ENCODE measurements around the gene TMPRSS12. TPM values are rescaled to one million over a fixed set of nuclear protein-coding genes. Genes with fewer than 3 reads are reported as not detected.
A peak's percentile ranks its signal among the peaks of the same experiment; 100 is the strongest.

Gene TMPRSS12
- total and polyA plus RNA-seq, 2 donors from 2014 or later, result not detected

DNA sequence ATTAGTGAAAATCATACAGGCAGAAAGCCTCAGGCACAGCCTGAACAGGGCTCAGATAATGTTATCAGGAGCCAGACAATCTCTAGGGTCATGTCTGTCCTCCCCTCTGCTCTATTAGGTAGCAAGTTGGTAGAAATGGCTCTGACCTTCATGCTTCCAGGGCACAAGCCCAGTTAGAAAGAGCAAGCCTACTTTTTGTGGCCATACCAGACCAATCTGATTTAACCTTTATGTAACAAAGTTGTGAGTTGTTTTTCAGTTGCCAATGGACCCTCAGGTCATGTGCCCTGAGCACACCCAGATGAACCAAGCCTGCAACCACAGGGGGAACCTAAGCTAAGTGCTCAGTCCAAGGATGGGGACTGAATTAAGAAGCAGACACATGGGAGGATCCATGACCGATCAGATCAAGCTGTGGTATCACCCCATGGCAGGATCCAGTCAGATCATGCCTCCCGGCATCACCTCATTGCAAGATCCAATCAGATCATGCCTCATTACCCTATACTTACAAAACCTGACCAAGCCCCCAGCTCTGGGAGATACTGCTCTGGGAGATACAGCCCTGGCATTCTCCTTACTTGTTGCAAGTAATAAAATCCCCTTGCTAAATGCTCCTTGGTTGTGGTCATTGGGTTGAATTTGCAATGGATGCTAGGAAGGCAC, 90.9 kb downstream of the TMPRSS12 start:
- no peak for DNase-seq
- Histone ChIP-seq H3K36me3 (ENCODE audit: control insufficient read depth in 2 of 3, insufficient read depth in 3 of 3, low read length in 3 of 3) (peaks cover 0 to 8% (median 3%) of the 10 kb centered on the region in 3 donors), H3K4me1 (ENCODE audit: control insufficient read depth in 2 of 3, insufficient read depth in 2 of 3, low read depth in 1 of 3, low read length in 3 of 3) (peaks cover 0 to 25% (median 17%) of the 10 kb centered on the region in 3 donors), H3K27me3 (ENCODE audit: control insufficient read depth, insufficient read depth, low read length) (no peaks in the 10 kb centered on the region), H3K9me3 (ENCODE audit: control insufficient read depth in 2 of 3, insufficient read depth in 1 of 3, low read length in 3 of 3) (peaks cover 0 to 6% (median 2%) of the 10 kb centered on the region in 3 donors), H3K4me3 (ENCODE audit: low read length in 3 of 3) (no peak overlapping the region), H3K9ac (ENCODE audit: low read length in 3 of 3) (no peak overlapping the region), H3K27ac (ENCODE audit: low read depth in 2 of 2, low read length in 2 of 2) (peak overlapping the region; percentile 18 to 47)
- TF ChIP-seq, protein P1, sequence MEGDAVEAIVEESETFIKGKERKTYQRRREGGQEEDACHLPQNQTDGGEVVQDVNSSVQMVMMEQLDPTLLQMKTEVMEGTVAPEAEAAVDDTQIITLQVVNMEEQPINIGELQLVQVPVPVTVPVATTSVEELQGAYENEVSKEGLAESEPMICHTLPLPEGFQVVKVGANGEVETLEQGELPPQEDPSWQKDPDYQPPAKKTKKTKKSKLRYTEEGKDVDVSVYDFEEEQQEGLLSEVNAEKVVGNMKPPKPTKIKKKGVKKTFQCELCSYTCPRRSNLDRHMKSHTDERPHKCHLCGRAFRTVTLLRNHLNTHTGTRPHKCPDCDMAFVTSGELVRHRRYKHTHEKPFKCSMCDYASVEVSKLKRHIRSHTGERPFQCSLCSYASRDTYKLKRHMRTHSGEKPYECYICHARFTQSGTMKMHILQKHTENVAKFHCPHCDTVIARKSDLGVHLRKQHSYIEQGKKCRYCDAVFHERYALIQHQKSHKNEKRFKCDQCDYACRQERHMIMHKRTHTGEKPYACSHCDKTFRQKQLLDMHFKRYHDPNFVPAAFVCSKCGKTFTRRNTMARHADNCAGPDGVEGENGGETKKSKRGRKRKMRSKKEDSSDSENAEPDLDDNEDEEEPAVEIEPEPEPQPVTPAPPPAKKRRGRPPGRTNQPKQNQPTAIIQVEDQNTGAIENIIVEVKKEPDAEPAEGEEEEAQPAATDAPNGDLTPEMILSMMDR (IDR thresholded peaks at IDR 0.05; ENCODE audit: borderline replicate concordance, extremely low read depth, insufficient read depth), result no peak
- intact Hi-C loops (cut with DNase I), result no loop called here
- no peak for FAIRE-seq

DNA sequence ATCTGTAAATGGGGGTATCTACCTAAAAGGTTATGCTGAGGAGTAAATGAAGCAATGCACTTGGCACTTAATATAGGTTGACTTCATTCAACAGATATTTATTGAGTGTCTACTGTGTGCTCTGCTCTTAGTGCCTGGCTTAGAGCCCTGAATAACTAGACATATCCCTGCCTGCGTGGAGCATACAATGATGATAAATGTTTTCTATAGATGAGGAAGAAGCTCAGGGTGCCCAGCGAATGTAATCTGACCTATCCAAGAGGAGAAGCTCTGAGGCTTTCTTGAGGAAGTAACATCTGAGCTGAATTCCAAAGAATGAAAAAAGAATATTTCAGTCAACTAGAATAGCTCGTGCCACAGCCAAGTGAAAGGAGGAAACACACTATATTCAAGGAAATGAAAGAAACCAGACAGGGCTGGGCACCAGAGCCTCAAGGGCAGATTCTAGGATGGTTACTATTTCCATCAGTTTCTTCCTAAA, 91.7 kb downstream of the TMPRSS12 start:
- H3K36me3 ChIP-seq (ENCODE audit: control insufficient read depth in 2 of 3, insufficient read depth in 3 of 3, low read length in 3 of 3), result peaks cover 0 to 8% (median 3%) of the 10 kb centered on the region in 3 donors
- intact Hi-C loops (cut with DNase I), result no loop called here
- H3K9ac ChIP-seq (ENCODE audit: low read length in 3 of 3), result no peak overlapping the region
- no peak for FAIRE-seq
- H3K9me3 ChIP-seq (ENCODE audit: control insufficient read depth in 2 of 3, insufficient read depth in 1 of 3, low read length in 3 of 3), result peaks cover 0 to 6% (median 2%) of the 10 kb centered on the region in 3 donors
- TF ChIP-seq, protein P1 (IDR thresholded peaks at IDR 0.05; ENCODE audit: borderline replicate concordance, extremely low read depth, insufficient read depth), result no peak
- H3K27ac ChIP-seq (ENCODE audit: low read depth in 2 of 2, low read length in 2 of 2), result peak overlapping the region; percentile 27 to 56
- no peak for DNase-seq
- peaks cover 0 to 25% (median 14%) of the 10 kb centered on the region in 3 donors for H3K4me1 ChIP-seq (ENCODE audit: control insufficient read depth in 2 of 3, insufficient read depth in 2 of 3, low read depth in 1 of 3, low read length in 3 of 3)
- H3K4me3 ChIP-seq (ENCODE audit: low read length in 3 of 3), result peak overlapping the region in 2 of 3 donors; percentile 3 to 19
- H3K27me3 ChIP-seq (ENCODE audit: control insufficient read depth, insufficient read depth, low read length), result no peaks in the 10 kb centered on the region

DNA sequence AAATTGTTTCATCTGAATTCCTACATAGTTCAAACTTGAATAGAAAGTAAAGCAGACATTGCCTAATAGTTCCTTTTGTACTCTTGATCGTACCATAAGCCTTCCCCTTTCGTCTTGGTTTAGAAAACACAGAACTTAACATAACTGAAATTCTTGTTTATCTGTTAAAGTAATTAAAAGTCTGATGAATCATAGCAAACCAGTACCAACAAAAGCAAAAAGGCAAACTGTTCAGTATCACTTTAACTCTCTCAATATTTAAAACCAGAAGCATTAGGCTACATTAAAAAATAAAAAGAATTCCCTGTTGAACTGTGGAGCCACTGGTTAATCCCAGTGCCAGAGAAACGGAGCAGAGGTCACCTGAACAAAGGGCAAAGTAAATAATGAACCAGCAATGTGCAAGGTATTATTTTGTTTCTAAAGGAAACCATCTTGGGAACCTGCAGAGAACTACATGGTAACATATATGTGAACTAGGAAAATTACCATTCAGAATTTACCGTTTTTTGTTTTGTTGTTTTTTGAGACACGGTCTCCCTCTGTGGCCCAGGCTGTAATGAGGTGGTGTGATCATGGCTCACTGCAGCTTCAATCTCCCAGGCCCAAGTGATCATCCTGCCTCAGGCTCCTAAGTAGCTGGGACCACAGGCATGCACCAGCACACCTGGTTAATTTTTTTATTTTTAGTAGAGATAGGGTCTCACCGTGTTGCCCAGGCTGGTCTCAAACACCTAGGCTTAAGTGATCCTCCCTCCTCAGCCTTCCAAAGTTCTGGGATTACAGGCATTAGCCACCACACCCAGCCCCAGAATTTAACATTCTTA, 92.5 kb downstream of the TMPRSS12 start:
- H3K9ac ChIP-seq (ENCODE audit: low read length in 3 of 3), result no peak overlapping the region
- H3K27ac ChIP-seq (ENCODE audit: low read depth in 2 of 2, low read length in 2 of 2), result peak overlapping the region; percentile 27 to 56
- intact Hi-C loops (cut with DNase I), result no loop called here
- H3K27me3 ChIP-seq (ENCODE audit: control insufficient read depth, insufficient read depth, low read length), result no peaks in the 10 kb centered on the region
- TF ChIP-seq, protein P1 (IDR thresholded peaks at IDR 0.05; ENCODE audit: borderline replicate concordance, extremely low read depth, insufficient read depth), result no peak
- peak in 1 of 5 donors; percentile 8 for DNase-seq
- peak overlapping the region in 1 of 3 donors; percentile 3 for H3K4me3 ChIP-seq (ENCODE audit: low read length in 3 of 3)
- peaks cover 0 to 25% (median 14%) of the 10 kb centered on the region in 3 donors for H3K4me1 ChIP-seq (ENCODE audit: control insufficient read depth in 2 of 3, insufficient read depth in 2 of 3, low read depth in 1 of 3, low read length in 3 of 3)
- peaks cover 0 to 6% (median 2%) of the 10 kb centered on the region in 3 donors for H3K9me3 ChIP-seq (ENCODE audit: control insufficient read depth in 2 of 3, insufficient read depth in 1 of 3, low read length in 3 of 3)
- peaks cover 0 to 8% (median 3%) of the 10 kb centered on the region in 3 donors for H3K36me3 ChIP-seq (ENCODE audit: control insufficient read depth in 2 of 3, insufficient read depth in 3 of 3, low read length in 3 of 3)
- no peak for FAIRE-seq

Measured in kidney (tissue), 14 donors.